CMK (cell line): Measurements from ENCODE around the gene NELL1.

ENCODE experiments used
- DNase-seq: peaks from one replicate; pipeline ENCODE4 v3.0.0-alpha.2; 2010; ENCODE audit warnings: low read depth

Gene NELL1

DNA sequence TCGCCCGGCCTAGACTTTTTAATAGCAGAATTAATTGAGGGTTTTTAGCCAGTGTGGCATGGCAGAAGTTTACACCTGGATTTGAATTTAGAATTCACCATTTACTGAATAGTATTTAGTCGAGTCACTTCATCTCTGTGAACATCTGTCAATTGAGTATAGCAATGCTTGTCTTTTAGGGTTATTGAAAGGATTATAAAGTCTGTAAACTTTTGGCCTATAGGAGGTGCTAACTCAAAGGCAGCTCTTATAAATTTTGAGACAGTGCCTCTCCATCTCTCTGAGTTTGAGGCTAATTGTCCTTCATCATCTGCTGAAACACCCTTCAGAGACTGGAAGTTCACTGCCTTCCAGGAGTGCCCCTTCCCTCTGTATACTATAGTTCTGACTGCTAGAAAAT lies 205.0 kb downstream of the NELL1 start:
- DNase-seq, result no peak

DNA sequence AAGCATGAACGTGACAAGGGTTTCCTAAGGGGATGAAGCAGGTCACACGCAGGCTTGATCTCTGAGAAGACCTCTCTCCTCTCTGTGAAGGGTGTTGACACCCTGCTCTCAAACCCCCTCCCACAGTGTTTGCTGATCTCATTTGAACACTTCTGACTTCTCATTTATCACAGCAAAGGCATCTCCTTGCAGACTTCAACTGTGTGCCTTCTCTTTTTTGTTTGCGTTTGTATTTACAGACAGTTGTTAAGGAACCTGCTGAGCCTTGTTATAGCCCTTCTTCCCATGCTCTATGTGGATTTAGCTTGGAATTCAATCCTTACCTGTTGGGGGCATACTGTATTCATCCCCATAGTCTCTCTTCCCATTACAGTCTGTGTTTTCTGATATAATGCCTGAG lies 206.5 kb downstream of the NELL1 start:
- no peak for DNase-seq

DNA sequence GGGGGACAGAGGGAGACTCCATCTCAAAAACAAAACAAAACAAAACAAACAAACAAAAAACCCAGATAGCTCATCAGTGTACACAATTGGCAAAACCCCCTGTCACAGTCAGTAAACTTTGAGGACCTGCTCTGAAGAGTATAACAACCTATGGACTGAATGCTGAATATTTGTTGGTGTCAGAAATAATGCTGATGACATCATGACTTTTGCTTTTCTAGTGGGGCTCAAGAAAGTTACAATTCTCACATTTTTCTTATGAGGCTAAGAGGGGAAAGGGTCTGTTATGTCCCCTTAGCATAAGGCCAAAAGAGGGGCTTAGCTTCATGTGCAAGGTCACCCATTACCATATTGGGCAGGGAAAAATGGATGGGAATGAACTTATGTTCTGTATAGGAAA lies 207.4 kb downstream of the NELL1 start:
- DNase-seq, result no peak

DNA sequence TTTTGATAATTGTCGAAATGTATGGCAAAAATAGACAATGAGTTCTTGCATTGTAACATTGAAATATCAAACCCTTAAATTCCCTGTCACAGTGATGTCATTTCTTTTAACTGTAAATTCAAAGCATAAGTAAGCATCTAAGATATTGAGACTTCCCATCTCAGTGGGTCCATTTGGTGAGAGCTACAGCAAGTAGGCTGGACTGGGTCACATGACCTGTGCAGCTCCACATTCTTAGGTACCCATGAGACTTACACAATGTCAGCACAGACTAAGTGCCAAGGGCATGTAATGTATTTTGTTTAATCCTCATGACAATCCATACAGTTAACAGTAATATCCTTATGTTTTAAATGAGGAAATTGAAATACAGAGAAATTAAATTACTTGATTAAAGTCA lies 210.7 kb downstream of the NELL1 start:
- DNase-seq, result no peak

DNA sequence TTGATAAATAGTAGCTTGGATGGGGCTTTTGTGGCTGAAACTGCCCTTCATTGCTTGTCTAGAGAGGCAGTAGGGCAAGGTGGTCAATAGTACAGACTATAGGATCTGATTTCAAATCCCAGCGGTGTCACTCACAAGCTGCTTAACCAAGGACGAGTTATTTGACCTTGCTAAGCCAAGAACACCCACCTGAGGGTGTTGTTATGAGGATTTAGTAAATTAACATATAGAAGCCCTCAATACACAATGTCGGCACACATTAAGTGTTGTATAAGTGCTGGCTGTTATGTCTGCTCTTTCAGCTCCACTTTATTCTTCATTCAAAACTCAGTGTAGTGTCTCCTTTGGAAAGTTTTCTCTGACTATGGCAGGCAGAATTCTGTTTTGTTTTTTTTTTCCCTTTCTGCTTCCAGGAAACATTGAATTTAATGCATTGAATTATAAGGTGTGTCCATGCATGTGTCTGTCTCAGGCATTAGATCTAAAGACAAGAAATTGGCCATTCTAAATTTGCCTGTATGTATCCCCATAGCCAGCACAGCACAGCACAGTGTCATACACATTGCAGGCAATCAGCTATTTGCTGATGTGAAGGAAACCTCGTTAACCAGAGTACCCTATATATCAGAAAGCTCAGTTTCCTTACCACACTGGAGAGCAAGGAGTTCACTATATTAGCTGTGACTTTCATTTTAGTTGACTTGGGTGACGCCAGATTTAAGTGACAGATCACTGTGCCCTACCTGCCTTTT lies 212.1 kb downstream of the NELL1 start:
- DNase-seq, result no peak

DNA sequence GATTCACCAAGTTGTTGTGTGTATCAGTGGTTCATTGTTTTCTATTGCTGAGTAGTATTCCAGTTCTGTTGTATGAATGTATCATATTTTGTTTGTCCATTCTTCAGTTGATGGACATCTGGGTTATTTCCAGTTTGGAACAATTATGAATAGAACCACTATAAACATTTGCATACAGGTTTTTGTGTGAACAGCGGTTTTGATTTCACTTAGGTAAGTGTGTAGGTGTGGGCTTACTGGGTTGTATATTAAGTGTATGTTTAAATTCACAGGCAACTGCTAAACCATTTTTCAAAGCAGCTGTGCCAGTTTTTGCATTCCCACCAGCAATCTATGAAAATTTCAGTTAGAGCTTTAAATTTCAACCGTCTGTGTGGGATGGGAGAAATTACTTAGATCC lies 217.8 kb downstream of the NELL1 start:
- no peak for DNase-seq

DNA sequence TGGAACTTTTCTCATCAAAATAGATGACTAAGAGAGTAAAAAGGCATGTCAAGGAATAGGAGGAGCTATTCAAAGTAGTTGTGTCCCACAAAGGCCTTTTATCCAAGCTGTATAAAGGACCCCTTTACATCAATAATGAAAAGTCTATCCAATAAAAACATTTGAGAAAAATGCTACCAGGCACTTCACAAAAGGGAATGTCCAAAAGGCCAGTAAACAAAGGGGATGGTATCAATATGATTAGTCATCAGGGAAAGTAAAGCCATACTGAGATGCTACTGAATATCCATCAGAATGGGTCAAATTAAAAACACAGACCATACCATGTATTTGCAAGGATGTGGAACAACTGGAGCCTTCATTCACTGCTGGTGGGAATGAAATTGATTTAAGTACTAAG lies 224.9 kb downstream of the NELL1 start:
- DNase-seq, result no peak

DNA sequence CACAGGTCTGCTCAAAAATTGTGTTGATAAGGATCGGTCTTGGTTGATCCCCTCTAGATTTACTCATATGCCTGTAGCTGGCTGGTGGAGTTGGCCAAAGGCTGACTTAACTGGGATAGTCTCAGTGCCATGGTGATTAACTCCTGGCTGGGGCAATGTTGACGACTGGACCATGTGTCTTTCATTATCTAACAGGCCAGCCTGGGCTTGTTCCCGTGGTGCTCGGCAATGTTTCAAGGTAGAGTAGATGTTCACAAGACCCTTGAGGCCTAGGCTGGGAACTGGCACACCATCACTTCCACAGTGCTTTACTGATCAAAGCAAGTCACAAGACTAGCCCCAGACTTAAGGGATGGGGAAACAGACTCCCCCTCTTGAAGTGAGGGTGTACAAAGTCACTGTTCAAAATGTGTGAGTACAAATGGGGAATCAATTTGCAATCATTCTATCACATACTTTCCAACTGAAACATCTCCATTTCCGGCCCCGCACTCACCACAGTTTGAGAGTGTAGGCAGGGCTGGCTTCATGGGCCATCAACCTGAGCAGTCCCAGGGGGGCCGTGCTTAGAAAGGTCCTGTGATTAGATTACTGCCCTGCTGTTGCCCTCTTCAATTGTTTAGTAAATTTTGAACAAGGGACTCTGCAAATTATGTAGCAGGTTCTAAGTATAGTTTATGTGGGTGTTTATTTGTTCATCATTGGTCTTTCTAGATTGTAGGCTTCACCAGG lies 240.8 kb downstream of the NELL1 start:
- DNase-seq, result no peak

DNA sequence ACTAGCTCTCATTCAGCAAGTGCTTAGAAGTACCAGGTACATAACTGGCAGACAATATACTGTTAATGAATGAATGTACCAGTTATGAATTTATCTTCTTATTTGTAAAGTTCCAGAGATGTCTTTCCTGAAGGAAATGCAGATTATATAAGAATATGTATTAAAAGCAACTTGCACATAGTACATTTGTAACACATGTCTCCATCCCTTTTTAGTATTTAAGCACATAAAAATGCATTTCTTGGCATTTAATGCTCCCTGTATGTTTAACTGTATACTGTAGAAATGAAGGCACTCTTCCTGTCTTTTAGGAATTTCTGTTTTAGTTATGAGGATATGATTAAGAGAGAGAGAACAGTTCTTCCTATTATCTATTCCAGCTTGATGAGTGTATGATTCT lies 241.3 kb downstream of the NELL1 start:
- DNase-seq, result no peak

DNA sequence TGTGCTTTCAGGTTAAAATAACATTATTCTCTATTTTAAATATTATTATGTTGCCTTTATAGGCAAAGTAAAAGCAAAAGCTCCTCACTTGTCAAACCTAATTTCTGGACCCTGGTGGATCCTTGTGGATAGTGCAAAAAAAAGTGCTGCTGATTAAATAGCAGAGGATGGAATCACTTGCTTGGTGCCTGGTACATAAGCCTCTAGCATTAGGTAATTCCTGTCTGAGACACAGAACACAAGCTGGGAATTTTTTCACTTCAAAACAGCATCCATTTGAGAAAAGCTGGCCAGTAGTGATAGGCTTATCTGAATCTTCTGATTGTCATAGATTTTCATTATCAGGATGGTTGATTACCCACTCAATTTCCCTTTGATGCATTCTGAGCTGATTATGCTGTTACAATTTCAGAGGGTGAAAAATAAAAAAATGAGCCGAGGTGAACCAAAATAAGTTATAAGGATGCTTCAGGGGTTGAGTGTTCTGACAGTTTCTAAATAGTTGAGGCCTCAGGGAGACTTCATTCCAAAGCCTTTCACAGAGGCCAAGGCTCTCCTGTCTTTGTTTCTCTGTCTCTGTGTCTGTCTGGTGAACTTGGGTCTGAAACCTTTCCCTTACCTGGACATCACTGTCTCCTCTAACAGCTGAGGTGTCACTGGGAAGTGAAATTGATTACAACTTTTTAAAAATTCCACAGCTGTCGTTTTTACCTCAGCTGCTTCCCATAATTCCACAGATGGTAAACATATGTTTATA lies 242.9 kb downstream of the NELL1 start:
- no peak for DNase-seq

DNA sequence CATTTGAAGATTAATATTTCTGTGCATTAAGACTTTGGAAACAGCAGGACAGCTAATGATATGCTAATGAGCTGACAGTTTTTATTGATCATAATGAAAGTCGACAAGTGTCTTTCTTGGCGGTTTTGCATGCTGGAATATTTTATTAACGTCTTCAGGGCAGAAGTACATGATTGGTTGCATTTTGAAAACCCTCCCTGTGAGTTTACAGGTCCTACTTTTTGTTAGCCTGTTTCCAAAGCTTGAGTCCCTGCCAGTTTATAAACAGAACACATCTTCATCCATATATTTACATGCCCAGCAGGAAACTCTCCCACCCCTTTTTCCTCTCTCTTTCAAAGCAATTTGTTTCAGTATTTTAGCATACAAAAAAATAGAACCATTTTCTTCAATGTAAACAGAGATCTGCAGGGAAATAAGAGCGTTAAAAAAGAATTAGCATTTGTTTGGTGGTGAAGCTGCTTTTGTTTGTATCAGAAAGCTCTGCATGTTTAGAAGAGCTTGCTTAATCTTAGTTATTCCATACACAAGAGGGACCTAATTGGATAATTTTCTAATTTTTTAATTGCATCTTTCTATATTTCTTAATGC lies 243.6 kb downstream of the NELL1 start:
- no peak for DNase-seq

DNA sequence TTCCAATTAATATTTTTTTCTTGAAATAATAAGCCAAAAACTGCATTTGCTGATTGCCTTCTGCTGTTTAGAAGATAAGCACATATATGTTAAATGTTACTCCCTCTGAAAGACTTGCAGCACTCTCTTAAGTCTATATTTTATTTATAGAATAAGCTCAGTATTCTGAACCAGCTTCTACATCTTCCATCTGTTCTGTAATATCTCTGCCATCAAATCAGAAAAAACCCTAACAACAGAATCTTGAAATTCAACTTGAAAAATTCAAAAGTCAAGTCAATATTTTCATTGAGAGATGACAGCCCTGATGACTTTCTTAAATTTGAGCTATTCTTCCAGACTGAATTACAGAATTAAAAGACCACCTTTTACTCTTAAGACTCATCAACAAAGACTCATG lies 247.9 kb downstream of the NELL1 start:
- no peak for DNase-seq

DNA sequence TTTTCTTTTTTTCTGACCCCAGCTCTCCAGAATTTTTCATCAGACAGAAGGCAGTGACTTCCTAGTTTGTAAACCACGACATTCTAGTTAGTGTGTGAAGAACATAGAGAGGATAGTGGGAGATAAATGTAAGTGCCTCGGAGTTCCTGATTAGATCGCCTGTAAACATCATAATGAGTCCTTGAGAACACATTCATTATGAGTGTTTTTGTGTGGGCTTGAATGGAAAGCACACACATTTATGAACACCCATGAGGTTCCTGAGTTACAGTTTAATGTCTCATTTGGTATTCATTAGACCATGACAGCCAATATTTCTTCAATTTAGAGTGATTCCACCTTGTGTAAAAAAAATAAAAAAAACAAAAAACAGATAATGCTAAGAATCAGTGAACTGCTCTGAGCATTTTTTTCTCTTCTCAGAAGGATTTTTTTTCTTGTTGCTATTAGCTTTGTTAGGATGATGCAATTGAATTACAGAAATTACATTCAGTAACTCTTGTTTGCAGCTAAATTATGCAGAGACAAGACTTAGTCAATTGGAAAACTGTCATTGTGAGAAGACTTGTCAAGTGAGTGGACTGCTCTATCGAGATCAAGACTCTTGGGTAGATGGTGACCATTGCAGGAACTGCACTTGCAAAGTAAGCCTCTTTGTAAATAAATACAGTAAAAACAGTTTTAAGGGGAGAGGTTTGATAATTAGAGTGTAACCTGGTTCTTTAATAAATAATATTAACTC lies 257.6 kb downstream of the NELL1 start:
- no peak for DNase-seq

DNA sequence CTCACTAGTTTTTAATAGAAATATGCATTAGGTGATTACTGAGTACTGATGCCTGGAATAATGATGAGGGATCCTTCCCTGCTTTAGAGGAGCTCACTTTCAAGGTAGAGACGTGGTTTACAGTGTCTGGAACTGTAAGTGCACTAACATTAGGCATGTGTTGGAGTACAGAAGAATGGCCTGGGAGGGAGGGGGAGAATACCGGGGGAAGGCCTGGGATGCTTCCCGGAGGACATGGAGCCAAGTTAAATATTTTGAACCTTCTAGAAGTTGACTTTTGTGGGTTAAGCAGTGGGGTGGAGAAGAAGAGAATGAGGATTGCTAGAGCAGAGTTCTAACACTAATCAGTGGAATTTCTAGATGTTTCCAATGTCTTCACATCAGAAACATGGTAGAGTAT lies 261.6 kb downstream of the NELL1 start:
- DNase-seq, result no peak

DNA sequence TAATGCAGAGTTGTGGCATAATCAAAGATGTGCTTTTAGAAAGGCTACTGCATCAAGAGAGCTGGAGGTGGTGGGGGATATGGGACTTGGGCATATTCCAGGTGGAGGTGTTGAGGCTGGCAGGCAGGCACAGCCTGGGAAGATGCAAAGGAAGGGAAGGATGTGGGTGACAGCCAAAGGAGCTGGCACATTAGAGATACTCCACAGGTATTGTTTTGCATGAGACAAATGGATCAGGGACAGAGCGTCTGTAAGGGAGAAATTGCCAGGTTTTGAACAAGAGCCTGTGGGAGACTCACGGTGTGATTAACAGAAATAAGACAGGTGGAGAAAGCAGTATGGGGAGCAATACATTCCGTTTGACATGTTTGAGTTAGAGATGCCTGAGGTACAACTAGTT lies 263.7 kb downstream of the NELL1 start:
- DNase-seq, result no peak

DNA sequence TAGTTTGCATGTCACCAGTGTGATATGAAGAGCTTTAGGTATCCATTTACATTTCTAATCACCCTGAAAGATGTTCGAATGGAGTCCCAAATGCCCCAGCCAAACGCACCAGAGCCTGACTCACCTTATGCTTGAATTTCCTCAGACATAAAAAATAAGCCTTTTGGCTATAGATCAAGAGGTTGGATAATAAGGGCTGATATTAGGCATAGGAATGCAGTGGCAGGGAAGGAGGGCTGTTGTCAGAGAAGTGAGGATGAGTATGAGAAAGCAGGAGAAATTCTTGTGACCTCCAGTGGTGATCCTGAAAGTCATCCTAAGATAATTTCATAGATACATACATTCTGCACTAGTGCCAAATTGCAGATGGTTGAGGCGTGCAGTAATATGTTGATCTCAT lies 264.6 kb downstream of the NELL1 start:
- DNase-seq, result no peak

DNA sequence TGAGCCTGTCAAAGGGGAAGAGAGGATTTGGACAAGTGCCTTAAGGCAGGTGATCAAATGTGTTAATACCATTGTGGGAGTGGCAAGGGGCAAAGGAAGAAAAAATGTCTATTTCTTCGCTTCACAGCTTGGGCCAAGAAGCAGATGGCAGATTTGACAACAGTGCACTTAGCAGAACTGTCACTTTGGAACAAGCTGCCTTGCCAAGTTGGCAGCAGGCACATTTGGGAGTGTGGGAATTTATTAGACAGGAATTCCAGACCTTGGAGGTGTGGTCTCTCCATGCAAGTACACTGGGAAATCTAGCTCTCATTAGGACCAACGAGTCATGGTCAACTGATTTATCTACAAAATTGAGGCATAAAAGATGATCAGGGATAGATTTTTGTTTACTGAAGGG lies 265.1 kb downstream of the NELL1 start:
- DNase-seq, result no peak

DNA sequence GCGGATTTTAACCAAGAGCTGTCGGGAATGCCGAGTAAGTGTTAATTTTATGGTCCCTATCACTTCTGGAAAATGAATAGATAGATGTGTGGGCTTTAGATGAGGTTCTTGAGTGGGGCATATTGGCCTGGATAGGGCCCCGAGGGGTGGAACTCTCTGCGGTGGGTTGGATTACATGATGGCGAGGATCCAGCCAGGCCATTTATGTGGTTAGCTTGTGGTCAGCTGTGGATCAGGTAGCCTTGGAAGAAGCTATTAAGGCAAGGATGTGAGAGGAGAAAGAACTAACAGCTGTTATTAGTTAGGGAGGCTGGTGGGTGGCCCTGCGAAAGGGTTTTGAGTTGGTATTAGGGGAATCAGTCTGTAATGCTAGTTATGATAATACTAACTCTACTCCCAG lies 268.4 kb downstream of the NELL1 start:
- no peak for DNase-seq

DNA sequence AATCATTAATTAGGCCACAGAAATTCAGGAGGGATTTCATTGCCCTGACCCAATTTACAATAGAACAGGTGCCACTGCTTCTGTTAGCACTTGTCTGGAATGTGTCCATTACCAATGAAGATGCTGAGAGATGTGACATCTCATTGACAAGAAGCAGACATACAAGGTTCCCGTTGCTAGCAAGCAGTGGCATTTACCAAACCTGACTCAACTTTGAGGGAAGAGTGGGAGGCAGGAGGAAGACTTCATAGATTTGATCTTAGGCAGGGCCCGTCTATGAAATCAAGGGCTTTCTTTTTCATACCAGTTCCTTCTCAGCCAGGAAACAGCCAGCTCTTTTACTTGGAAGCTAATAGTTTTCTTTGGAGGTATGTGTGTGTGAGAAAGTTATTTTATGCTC lies 280.2 kb downstream of the NELL1 start:
- DNase-seq, result no peak

DNA sequence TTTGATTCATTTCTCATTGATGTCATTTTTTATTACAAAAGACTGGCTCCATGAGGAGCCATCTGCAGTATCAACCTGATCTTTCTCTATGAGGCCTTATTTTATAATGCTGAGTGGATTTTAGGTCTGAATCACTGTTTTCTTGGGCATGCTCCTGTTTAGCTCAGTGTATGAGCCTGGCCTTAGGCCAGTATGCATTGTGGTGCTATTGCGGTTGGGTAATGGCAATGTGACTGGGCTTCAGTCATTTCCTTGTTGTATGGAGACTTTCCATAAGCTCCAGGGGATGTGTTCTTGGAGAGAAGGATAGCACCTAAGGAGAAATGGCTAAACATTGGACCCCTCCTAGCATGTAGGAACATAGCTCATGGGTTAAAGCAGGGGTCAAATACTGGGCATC lies 293.2 kb downstream of the NELL1 start:
- no peak for DNase-seq

DNA sequence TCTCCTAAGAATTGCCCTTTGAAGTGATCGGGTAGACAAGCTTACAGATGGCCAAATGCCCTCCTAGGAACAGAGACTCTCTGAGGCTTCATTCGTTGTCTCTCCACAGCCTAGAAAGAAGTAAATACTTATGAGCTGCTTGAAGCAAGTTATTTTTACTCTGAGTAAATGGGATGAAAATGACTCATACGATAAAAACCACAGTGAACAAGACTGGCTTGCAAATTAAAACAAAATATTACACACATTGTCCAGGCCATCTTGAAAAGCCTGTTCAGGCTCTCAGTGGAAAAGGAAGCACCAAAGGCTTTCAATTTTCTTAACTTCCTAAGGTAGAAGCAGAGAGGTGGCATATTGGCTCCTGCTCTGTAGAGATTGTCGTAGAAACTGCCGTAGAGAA lies 294.2 kb downstream of the NELL1 start:
- DNase-seq, result no peak

DNA sequence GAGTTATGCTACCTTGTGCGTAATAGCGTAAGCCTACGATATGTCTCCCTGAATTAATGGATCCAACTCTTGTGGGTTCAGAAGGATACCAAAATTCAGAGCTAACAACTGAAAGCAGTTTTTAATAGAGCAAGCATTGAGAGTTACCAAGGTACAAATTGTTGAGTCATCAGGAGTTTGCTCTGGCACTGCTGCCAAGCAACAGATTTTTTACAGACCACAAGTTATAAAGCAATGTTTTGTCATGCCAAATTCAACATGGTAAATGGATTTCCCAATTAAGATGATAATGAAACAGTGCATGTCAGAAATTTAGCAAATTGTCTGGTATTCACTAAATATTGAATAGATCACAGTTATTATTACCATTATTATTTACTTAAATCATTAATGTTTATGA lies 295.6 kb downstream of the NELL1 start:
- no peak for DNase-seq
